HEK293T (cell line): ENCODE results near the gene MARCHF9.

Experiments
- CTCF ChIA-PET: fragments of 350-600 bp; formaldehyde crosslinking; extraction: SDS; loops from one replicate; lab custom pipeline; 2021; ENCODE audit warnings: antibody characterized with exemption, inconsistent platforms; lab: Yijun Ruan, JAX
- POLR2A ChIA-PET: fragments of 350-600 bp; formaldehyde crosslinking; extraction: SDS; loops from one replicate; lab custom pipeline; 2020; ENCODE audit warnings: antibody characterized with exemption, inconsistent platforms; lab: Yijun Ruan, JAX
- DNase-seq: peaks from one replicate; pipeline ENCODE4 v3.0.0; 2012; ENCODE audit warnings: mixed read lengths; ENCODE audit errors: extremely low spot score
- ARNT ChIP-seq: fragments of 450-650 bp; IDR thresholded peaks from 2 replicates; pipeline ENCODE4 v1.6.1; 2017; ENCODE audit warnings: mild to moderate bottlenecking
- BHLHE40 ChIP-seq: fragments of 450-650 bp; IDR thresholded peaks from 2 replicates; pipeline ENCODE4 v1.6.1; 2016; ENCODE audit warnings: mild to moderate bottlenecking, moderate library complexity, borderline replicate concordance
- CTBP1 ChIP-seq: fragments of 450-650 bp; IDR thresholded peaks from 2 replicates; pipeline ENCODE4 v1.6.1; 2016; ENCODE audit warnings: borderline replicate concordance
- ELF4 ChIP-seq: fragments of 450-650 bp; IDR thresholded peaks from 2 replicates; pipeline ENCODE4 v1.6.1; 2017; ENCODE audit warnings: antibody characterized with exemption
- FOXA1 ChIP-seq: fragments of 450-650 bp; IDR thresholded peaks from 2 replicates; pipeline ENCODE4 v1.6.1; 2016; ENCODE audit warnings: mild to moderate bottlenecking
- FOXK2 ChIP-seq: fragments of 450-650 bp; IDR thresholded peaks from 2 replicates; pipeline ENCODE4 v1.6.1; 2016; ENCODE audit warnings: mild to moderate bottlenecking
- FOXM1 ChIP-seq: fragments of 450-650 bp; IDR thresholded peaks from 2 replicates; pipeline ENCODE4 v1.6.1; 2017; ENCODE audit warnings: mild to moderate bottlenecking, borderline replicate concordance
- HDGF ChIP-seq: fragments of 450-650 bp; IDR thresholded peaks from 2 replicates; pipeline ENCODE4 v1.6.1; 2017; ENCODE audit warnings: antibody characterized with exemption, borderline replicate concordance
- L3MBTL2 ChIP-seq: fragments of 450-650 bp; conservative IDR thresholded peaks from 2 replicates; pipeline ENCODE4 v1.6.1; 2016; ENCODE audit warnings: mild to moderate bottlenecking
- LEF1 ChIP-seq: fragments of 450-650 bp; IDR thresholded peaks from 2 replicates; pipeline ENCODE4 v1.6.1; 2017; ENCODE audit warnings: mild to moderate bottlenecking, borderline replicate concordance
- NFRKB ChIP-seq: fragments of 450-650 bp; IDR thresholded peaks from 2 replicates; pipeline ENCODE4 v1.6.1; 2016; ENCODE audit warnings: mild to moderate bottlenecking, moderate library complexity
- SP1 ChIP-seq: fragments of 450-650 bp; IDR thresholded peaks from 2 replicates; pipeline ENCODE4 v1.6.1; 2017
- SUZ12 ChIP-seq: fragments of 450-650 bp; IDR thresholded peaks from 2 replicates; pipeline ENCODE4 v1.6.1; 2016; ENCODE audit warnings: mild to moderate bottlenecking
- TARDBP ChIP-seq: fragments of 450-650 bp; IDR thresholded peaks from 2 replicates; pipeline ENCODE4 v1.6.1; 2016
- ZNF384 ChIP-seq: fragments of 450-650 bp; IDR thresholded peaks from 2 replicates; pipeline ENCODE4 v1.6.1; 2016
- TF ChIP-seq, protein P1 (sequence below): fragments of 450-650 bp; IDR thresholded peaks from 2 replicates; pipeline ENCODE4 v1.6.1; 2016

Gene MARCHF9

DNA sequence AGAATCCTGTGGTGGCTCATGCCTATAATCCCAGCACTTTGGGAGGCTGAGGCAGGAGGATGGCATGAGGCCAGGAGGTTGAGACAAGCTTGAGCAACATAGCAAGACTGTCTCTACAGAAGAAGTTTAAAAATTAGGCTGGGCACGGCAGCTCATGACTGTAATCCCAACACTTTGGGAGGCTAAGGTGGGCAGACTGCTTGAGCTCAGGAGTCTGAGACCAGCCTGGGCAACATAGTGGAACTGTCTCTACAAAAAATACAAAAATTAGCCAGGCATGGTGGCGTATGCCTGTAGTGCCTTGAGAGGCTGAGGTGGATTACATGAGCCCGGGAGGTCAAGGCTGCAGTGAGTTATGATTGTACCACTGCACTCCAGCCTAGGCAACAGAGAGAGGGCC lies 13.0 kb downstream of the MARCHF9 start:
- POLR2A ChIA-PET = interaction anchor here (1.3 to 2.7 kb wide), 5 partner anchors 9 to 50 kb away, joined by 3 to 8 read pairs (median 5); partner anchors contain the start of genes AVIL and CDK4
- DNase-seq = no peak
- TF ChIP-seq SP1 (no peak), ELF4 (no peak), FOXK2 (no peak), HDGF (no peak), ZNF384 (no peak), LEF1 (no peak), FOXA1 (no peak), FOXM1 (no peak), NFRKB (no peak), BHLHE40 (no peak), L3MBTL2 (no peak), CTBP1 (no peak), TARDBP (no peak), SUZ12 (no peak)
- TF ChIP-seq, protein P1, sequence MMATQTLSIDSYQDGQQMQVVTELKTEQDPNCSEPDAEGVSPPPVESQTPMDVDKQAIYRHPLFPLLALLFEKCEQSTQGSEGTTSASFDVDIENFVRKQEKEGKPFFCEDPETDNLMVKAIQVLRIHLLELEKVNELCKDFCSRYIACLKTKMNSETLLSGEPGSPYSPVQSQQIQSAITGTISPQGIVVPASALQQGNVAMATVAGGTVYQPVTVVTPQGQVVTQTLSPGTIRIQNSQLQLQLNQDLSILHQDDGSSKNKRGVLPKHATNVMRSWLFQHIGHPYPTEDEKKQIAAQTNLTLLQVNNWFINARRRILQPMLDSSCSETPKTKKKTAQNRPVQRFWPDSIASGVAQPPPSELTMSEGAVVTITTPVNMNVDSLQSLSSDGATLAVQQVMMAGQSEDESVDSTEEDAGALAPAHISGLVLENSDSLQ = no peak
- CTCF ChIA-PET = interaction anchor here (2.4 to 2.7 kb wide), 2 partner anchors 8 to 11 kb away, joined by 8 to 17 read pairs; no protein-coding TSS in a partner anchor

- POLR2A ChIA-PET = no interaction called here
- TF ChIP-seq FOXA1 (no peak), ZNF384 (no peak), BHLHE40 (no peak), FOXM1 (no peak), FOXK2 (no peak), ARNT (no peak), SP1 (no peak), LEF1 (no peak), NFRKB (no peak), ELF4 (no peak), SUZ12 (no peak)
- TF ChIP-seq, protein P1 = no peak
- DNase-seq = no peak
- CTCF ChIA-PET = no interaction called here
Observed at GRCh38 chr12:57769594-57769993, 14.7 kb downstream of the MARCHF9 start.

GRCh38 chr12:57770734-57771133 lies 15.8 kb downstream of the MARCHF9 start:
- TF ChIP-seq BHLHE40 = no peak
- no peak for TF ChIP-seq FOXK2
- no peak for TF ChIP-seq SUZ12
- TF ChIP-seq LEF1 = no peak
- no peak for TF ChIP-seq HDGF
- TF ChIP-seq TARDBP = no peak
- no peak for TF ChIP-seq SP1
- no peak for TF ChIP-seq FOXM1
- POLR2A ChIA-PET = no interaction called here
- CTCF ChIA-PET = no interaction called here

DNA sequence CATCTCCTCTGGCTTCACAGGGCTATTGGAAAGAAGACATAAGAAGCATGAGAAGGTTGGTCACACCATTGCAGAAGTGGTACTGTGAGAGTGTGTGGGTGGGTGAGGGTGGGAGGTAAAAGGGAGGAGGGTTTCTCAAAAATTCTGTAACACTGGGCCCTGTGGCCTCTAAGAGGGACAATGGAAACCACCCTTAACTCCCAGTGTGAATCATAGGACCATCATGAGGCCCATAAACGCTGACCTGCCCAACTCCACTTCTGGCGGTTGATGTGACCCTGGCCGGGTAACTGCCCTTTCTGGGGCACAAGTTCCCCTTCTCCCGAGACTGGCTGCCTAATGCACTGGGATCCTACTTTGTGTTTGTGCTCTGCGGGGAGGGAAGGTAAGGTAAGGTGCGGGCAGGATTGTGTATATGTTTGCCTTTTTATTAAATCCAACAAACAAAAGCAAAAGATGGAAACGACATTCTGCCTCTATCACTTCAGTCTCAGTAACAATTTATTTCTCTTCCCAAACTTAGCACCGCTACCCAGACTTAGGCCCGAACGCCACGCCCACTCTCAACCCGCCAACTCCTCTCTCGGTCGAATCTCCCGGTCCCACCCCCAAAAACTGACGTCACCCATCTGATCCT lies 16.5 kb downstream of the MARCHF9 start:
- TF ChIP-seq BHLHE40 (no peak), FOXK2 (no peak), FOXA1 (no peak), SP1 (no peak), ARNT (no peak), CTBP1 (no peak)
- ChIA-PET POLR2A (interaction anchor here (0.8 to 1.8 kb wide), 18 partner anchors 8 to 170 kb away, joined by 3 to 28 read pairs (median 6); partner anchors contain the start of genes ATP23, CDK4, CTDSP2 and MARCHF9), CTCF (interaction anchor here (0.8 kb wide), 1 partner anchor 10 kb away, joined by 3 read pairs; no protein-coding TSS in a partner anchor)
- peak; percentile 85 for DNase-seq

More at GRCh38 chr12:57770734-57771133, 15.8 kb downstream of the MARCHF9 start:
- DNase-seq = no peak

DNA sequence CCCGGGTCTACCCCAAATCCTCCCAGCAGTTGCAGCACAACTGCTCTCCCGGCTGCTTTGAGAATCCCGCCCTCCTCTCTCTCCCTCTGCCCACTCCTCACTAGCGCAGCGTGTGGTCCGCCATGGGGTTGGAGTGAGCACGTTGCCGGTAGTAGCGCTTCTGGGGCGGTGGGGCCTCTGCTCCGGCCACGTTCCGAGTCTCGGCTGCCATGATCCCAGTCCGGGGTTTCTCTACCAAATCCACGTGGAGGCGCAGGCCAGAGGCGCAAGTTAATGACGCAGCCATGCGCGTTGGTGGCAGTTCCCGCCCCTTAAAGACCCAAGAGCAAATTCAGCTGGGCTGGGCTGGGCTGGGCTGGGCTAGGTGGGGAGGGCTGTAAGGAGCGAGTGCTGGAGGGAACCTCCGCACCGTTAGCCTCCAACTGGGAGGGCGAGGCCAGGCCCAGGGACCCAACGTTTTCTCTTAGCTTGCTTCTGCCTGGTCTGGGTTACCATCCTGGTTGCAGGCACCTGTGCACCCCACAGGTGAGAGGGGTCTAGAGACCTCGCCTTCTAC lies 17.0 kb downstream of the MARCHF9 start, which contains the start of gene METTL1:
Gene METTL1 (minus strand): TSS at position 233 of the 556 bp plus-strand sequence. CDS start 22 bp downstream, at position 211.
- peak; percentile 90 for DNase-seq
- CTCF ChIA-PET = interaction anchor here (0.6 to 1.2 kb wide), 5 partner anchors 9 to 225 kb away, joined by 3 to 7 read pairs (median 4); partner anchors contain the start of genes DCTN2 and TSFM
- TF ChIP-seq LEF1 (no peak), ELF4 (0 out of 2 replicates have a peak, but pooled peaks have one; percentile 26), CTBP1 (no peak), FOXA1 (no peak), ZNF384 (no peak), FOXM1 (no peak), SUZ12 (no peak), SP1 (no peak), HDGF (0 out of 2 replicates have a peak, but pooled peaks have one; percentile 56), BHLHE40 (no peak), L3MBTL2 (peak; percentile 86), NFRKB (peak; percentile 60), TARDBP (no peak), FOXK2 (no peak), ARNT (no peak)
- TF ChIP-seq, protein P1 = no peak
- POLR2A ChIA-PET = interaction anchor here (0.7 to 1.8 kb wide), 22 partner anchors 9 to 169 kb away, joined by 3 to 28 read pairs (median 5); partner anchors contain the start of genes ATP23, CDK4, CTDSP2 and MARCHF9
